ENCODE measurements around the gene CDC42SE2.

GRCh38 chr5:131431794-131432193 lies 167.9 kb downstream of the CDC42SE2 start:
- TF ChIP-seq, protein P1, sequence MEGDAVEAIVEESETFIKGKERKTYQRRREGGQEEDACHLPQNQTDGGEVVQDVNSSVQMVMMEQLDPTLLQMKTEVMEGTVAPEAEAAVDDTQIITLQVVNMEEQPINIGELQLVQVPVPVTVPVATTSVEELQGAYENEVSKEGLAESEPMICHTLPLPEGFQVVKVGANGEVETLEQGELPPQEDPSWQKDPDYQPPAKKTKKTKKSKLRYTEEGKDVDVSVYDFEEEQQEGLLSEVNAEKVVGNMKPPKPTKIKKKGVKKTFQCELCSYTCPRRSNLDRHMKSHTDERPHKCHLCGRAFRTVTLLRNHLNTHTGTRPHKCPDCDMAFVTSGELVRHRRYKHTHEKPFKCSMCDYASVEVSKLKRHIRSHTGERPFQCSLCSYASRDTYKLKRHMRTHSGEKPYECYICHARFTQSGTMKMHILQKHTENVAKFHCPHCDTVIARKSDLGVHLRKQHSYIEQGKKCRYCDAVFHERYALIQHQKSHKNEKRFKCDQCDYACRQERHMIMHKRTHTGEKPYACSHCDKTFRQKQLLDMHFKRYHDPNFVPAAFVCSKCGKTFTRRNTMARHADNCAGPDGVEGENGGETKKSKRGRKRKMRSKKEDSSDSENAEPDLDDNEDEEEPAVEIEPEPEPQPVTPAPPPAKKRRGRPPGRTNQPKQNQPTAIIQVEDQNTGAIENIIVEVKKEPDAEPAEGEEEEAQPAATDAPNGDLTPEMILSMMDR (IDR thresholded peaks at IDR 0.05) = no peak
- no peak for TF ChIP-seq POLR2A (IDR thresholded peaks at IDR 0.05)
